Keratinocyte (primary cell): ENCODE measurements around the gene HSPBP1.

Experiments used
- EZH2 ChIP-seq: IDR thresholded peaks from one replicate; pipeline ENCODE4 v1.6.1; 2012; ENCODE audit warnings: inconsistent platforms, mild to moderate bottlenecking, low read length, moderate library complexity
- TF ChIP-seq, protein P1 (sequence below), 3 experiments: IDR thresholded peaks in 1 of 3; conservative IDR thresholded peaks in 1 of 3; optimal IDR thresholded peaks in 1 of 3; 2 replicates in 2 of 3; 3 replicates in 1 of 3; pipeline versions ENCODE3 to v1.5.1; 2011; ENCODE audit warnings: low read length in 3 of 3, mild to moderate bottlenecking in 3 of 3, moderate library complexity in 2 of 3, control low read depth in 1 of 3, inconsistent platforms in 1 of 3; ENCODE audit not compliant: insufficient read depth in 2 of 3; ENCODE audit errors: extremely low read depth in 1 of 3

DNA sequence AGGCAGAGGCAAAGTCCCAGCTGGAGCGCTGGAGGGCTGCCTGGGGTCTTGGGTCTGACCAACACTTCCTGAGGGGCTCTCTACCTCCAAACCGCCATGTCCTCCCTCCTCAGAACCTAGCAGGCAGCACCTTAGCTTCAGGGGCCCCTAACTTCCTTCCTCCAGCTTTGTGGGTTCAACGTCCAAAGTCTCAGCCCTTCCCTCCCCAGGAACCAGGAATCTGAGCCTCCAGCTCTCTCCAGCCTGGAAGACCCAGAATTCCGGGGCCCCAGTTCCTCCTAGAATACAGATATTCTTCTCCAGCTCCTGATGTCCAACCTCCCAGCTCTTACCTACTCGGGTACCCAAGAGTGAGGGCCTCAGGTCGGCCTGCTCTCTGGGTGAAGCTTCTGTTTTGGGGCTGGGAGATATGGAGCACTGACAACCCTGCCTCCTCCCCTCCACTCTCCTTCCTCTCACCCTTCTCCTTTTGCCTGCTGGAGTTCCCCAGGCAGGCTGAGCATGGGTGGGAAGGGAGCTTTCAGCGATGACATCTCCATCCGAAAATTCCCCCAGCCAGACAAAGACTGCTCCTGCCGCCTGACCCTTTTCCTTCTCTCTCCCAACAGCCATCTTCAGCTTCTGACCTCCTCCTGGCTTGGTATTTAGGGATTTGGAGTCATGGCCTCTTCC lies 41.7 kb upstream of the HSPBP1 start:
- TF ChIP-seq, protein P1, sequence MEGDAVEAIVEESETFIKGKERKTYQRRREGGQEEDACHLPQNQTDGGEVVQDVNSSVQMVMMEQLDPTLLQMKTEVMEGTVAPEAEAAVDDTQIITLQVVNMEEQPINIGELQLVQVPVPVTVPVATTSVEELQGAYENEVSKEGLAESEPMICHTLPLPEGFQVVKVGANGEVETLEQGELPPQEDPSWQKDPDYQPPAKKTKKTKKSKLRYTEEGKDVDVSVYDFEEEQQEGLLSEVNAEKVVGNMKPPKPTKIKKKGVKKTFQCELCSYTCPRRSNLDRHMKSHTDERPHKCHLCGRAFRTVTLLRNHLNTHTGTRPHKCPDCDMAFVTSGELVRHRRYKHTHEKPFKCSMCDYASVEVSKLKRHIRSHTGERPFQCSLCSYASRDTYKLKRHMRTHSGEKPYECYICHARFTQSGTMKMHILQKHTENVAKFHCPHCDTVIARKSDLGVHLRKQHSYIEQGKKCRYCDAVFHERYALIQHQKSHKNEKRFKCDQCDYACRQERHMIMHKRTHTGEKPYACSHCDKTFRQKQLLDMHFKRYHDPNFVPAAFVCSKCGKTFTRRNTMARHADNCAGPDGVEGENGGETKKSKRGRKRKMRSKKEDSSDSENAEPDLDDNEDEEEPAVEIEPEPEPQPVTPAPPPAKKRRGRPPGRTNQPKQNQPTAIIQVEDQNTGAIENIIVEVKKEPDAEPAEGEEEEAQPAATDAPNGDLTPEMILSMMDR (optimal IDR thresholded peaks at IDR 0.05 in 1 of 3, IDR thresholded peaks at IDR 0.05 in 1 of 3, conservative IDR thresholded peaks at IDR 0.05 in 1 of 3; ENCODE audit: extremely low read depth in 1 of 3, insufficient read depth in 2 of 3, low read length in 3 of 3) = no peak
- TF ChIP-seq EZH2 = no peak
